Forelimb muscle (tissue), 1 donor: ENCODE results near the gene RERE. TPM values are rescaled to one million over a fixed set of nuclear protein-coding genes. Genes with fewer than 3 reads are reported as not detected.

Source experiments
- DNase-seq: peaks from one replicate; pipeline ENCODE4 v3.0.0-alpha.2; 2013; ENCODE audit warnings: low read depth
- polyA plus RNA-seq: library from polyadenylated mRNA; unstranded; fragments of 120-200 nt; gene quantifications from one replicate; pipeline ENCODE4 v1.2.1, GENCODE V29; 2013; ENCODE audit not compliant: insufficient read length

The RERE gene
- polyA plus RNA-seq, 1 donor: 72.2 TPM

DNA sequence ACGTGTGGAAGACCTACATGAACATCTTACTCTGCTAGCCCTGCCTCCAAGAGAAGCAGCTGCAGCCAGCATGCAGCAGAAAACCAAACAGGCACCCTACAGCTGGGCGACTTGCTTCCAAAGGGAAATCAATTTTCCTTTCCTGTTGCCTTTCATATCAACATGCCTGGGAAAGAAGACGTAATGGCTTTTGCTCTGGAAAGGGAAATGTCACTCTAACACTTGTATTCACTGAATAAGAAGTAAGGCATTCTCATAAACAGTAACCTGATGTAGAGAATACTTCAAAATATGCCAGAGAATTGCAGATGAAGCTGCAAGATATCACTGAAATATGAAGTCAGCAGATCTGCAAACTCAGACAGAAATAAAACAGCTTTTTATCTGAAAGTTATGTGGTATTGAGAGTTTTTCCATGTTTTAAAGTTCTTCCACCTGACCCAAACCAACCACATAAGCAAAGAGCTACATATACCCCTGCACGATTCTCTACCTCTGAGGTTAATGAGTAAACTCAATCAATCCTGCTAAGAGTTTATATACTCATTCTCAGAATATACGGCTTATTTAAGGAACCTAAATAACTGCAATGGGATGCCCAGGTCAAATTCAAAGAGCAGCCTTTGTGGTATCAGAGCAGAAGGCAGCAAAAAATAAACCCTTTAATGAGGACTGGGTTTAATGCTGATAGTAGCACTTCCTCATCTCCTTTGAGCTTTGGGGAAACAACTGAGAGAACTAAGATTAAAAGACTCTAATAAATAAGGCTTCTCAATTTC lies 150.9 kb downstream of the RERE start:
- DNase-seq: no peak

DNA sequence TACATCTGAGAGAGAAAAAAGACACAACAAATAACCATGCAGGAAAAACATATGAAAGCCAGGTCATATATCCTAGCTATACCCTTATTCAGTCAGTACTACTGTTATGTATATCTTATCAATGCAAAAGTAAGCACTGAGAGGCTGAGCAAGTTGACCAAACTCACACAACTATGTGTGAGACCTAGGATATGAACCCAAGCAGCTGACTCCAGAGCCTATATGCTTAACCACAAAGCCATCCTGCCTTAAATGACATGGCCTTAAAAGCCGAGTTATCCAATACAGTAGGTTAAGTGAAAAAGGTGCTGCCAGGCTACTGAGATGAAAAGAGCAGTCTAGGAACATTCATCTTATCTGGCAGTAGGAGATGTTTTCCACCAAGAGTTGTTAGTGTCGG lies 151.6 kb downstream of the RERE start:
- no peak for DNase-seq

DNA sequence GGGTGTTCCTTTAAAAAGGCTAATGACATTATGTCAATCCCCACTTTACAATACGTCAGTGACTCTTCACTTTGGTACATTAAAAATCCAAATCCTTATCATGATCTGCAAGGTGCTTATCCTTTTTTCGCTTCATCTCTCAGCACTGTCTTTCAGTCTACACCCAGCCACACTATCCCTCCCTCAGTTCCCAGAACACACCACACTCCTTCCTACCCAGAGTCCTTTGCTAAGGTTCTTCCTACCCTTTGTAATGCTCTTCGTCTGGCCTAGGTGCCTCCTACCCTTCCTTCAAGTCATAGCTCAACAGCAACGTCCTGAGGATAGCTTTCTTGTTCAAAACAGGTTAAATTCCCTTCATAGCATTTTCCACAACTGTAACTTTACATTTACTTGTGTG lies 152.6 kb downstream of the RERE start:
- DNase-seq: no peak

DNA sequence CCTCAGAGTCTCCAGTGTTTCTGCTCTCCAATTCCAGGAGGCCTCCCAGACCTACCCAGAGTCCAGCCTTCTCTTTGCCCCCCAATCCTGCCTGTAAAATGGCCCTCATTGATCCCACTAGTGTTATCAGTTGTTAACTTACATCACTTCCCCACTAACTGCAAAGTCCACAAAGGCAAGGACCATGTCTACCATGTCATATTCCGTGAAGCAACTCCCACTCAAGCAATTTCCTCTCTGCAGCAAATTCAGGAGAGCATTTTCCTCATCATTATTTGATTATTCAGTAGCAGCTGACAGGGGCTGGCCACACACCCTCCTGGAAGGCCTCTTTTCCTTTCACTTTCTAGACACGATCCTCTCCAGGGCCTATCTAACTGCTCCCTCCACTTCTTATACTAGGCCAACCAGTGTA lies 153.5 kb downstream of the RERE start:
- no peak for DNase-seq

DNA sequence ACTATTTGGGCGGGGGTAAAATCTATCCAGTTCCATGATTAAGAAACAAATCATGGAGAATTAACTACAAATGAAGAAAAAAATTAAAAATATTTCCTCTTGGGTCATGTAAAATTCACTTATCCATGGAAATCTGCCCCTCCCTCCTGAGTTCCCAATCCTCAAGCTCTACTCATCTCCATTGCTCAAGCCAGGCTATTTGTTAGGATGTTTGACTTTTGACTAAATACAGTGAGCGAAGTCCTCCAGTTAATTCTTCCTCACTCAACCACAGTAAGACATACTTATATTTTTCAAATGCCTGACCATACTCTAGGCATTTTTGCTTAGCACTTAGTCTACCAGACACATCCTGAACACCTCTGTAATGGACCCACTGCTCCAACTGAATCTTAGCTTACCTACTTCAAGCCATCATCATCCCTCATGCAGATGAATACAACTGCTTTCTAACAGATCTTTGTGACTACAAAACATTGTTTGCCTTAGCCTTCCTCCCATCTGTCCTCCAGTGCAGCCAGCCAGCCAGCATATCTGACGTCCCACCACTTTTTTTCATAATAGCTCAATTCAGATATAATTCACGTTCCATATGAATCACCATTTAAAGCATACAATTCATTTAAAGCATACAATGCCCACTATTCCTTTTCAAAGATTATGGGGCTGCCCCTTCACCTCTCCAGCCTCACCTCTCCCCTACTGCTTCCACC lies 154.2 kb downstream of the RERE start:
- DNase-seq: no peak

DNA sequence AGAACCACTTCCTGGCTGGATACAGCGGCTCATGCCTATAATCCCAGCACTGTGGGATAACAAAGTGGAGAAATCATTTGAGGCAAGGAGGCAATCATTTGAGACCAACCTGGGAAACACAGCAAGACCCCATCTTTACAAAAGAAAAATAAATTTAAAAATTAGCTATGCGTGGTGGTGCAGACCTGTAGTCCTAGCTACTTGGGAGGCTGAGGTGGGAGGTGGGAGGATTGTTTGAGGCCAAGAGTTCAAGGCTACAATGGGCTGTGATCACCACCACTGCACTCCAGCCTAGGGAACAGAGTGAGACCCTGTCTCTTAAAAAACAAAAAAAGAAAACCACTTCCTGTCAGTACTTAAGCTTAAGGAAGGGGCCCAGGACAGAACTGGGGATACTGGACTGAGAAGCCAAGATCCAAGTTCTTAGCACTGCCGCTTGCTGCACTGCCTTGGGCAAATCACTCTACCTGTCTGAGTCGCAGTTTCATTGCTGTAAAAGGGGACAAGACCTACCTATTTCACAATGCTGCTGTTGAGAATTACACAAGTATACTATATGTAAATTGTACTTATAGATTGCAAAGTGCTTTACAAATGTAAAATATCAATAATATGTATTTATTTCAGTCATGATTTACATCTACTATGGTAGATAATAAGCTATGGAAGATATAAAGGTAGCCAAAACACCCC lies 154.9 kb downstream of the RERE start:
- no peak for DNase-seq

DNA sequence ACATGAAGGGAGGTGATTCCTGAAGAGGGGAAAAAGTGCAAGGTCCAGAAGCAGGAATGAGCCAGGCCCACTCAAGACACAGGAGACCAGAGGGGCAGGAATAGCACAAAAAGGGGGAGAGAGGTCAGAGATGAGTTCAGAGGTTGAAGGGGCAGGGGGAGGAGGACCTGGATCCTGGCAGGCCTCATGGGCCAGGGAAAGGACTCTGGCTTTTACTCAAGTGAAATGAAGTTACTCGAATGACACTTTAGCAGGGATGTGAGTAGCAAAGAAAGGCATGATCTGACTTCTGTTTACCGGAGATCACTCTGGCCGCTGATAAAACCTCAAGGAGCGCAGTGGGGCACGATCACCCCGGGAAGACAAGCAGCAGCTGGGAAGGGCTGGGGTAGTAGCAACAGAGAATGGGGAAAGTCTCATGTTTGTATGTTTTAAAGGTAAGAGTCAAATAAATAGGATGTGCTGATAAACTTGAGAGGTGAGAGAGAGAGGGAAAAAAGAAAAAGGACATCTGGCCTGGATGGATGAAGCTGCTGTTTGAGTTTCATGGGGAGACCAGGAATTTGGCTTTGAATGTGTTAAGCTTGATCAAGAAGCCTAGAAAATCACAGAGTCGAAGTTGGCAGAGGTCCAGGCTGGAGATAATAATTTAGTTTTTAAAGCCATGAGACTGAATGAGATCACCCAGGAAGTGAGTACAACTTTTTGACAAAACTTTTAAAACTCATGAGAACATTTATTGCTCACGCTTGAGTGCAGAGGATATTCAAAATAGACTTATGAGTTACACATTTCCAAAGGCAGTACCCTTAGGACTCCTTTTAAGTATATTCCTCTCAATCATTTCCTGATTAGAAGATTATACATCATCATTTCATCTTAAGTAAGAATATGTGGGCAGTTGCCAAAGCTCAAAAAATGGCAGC lies 156.0 kb downstream of the RERE start:
- peak; percentile 49 for DNase-seq

DNA sequence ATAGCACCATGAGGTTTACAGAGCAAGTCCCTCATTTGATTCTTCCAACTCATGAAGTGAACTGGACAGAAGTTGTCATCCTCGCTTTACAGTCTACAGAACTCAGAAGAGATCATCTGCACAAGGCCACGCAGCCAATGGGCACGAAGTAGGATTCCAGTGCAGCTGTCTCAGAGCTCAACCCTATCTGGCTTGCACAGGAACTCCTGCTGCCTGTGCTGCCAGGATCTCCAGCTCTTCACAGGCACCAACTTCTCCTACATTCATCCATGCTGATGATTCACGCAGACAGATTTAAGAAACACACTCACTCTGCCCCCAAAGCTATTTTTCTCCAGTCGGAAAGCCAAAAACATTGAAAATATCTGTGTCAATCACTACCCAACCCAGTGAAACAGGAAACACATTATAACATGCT lies 157.0 kb downstream of the RERE start:
- no peak for DNase-seq

DNA sequence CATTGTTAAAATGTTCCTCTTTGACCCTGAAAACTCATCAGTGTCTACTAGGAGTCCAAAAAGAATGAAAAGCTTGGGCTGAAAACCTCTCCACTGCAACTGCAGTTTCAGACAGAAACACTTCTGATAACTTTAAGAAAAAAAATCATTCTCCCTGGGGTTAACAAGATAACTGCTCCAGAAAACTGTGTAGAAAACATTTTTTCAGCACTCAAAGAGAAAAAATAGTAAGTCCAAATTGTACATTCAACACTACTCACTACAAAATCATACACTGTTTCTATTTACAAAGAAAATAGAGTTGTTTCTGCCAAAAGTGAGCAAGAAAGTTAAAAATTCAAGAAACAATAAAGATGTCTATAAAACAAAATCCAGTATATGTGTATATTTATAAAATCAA lies 157.8 kb downstream of the RERE start:
- no peak for DNase-seq

DNA sequence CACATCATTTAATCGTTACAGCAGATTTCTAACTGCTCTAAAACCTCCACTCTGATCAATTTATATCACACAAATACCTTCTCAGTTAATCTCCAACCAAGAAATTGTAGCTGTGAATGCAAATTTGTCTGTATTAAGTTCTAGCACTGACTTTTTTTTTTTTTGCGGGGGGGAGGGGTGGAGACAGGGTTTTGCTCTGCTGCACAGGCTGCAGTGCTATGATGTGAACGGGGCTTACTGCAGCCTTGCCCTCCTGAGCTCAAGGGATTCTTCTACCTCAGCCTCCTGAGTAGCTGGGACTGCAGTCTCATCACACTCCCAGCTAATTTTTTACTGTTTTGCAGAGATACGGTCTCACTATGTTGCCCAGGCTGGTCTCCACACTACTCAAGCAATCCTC lies 163.6 kb downstream of the RERE start:
- DNase-seq: no peak

DNA sequence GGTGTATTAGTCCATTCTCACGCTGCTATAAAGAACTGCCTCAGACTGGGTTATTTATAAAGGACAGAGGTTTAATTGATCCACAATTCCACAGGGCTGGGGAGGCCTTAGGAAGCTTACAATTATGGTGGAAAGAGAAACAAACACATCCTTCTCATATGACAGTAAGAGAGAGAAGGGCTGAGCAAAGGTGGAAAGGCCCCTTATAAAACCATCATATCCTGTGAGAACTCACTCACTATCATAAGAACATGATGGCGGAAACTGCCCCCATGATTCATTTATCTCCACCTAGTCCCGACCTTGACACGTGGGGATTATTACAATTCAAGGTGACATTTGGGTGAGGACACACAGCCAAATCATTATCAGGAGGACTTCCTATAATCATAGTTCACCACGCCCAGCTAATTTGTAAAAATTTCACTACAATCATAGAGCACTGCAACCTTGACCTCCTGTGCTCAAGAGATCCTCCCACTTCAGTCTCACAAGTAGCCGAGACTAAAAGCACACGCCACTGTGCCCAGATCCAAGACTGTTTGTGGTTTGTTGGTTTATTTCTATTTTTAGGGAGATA lies 164.9 kb downstream of the RERE start:
- DNase-seq: no peak

DNA sequence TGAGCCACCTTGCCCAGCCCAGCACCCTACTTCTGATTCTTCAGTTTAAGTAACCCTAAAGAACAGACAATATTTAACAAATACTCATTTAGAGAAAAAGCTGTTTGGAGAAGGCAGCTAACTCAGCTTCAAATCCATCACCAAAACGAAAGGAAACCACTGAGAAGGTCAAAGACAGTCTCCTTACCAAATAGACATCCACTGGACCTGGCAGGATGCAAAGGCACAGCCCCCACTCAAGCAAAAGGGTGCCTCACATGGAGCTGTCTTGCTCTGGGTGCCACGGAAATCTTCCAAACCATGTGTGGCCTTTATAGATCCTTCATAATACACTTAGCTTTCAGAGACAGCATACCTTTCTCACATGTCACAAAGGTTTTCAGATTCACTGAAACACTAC lies 165.5 kb downstream of the RERE start:
- DNase-seq: no peak

DNA sequence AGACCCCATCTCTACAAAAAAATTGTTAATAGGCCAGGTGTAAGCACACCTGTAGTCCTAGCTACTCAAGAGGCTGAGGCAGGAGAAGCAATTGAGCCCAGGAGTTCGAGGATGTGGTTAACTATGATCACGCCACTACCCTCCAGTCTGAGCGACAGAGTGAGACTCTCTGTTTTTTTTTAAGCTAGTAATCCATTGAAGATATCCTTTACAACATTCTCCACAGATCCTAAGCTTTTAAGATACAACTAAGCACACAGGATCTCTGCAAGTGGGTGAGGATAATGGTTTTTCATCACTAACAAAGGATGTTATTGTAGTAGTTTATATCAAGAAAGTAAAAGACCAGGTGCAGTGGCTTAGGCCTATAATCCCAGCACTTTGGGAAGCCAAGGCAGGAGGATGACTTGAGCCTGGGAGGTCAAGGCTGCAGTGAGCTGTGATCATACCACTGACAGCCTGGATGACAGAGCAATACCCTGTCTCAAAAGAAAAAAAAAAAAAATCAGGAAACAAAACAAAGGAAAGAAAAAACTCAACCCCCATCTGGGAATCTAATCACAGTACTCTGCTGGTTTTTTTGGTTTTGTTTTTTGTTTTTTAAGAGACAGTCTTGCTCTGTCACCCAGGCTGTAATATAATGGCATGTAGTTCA lies 166.1 kb downstream of the RERE start:
- no peak for DNase-seq

DNA sequence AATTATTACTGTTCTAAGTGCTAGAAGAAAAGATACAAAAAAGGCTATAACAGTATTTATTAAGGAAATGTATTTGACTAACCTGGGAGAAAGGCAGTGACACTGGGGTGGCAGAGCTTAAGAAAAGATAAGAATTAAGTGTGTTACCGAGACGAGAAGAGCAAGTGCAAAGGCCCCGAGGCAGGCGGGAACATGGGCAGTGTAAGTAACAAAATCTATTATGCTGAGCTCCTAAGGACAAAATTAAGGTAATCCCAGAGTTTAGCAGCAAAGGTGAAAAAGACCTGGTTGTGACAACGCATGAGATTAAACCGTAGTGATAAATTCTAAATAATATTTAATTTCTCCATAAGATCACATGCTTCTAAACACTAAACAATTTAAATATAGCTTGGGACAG lies 167.6 kb downstream of the RERE start:
- no peak for DNase-seq

DNA sequence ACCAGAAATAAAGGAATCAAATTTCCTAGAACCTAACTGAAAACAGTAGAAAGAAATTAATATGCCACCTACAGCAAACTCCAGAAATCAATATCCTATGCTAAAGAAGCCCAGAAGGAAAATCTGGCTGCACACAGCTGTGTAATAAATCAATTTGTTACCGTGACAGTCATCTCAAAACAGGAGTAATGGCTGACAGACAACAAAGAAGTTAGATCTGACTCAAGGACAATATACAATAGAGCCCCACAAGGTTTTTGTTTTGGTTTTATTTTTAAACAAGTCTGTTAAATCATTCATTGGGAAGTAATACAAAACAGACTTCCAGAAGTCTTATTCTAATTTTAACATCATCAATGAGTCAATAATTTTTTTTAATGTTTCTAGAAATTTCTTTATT lies 168.4 kb downstream of the RERE start:
- no peak for DNase-seq

DNA sequence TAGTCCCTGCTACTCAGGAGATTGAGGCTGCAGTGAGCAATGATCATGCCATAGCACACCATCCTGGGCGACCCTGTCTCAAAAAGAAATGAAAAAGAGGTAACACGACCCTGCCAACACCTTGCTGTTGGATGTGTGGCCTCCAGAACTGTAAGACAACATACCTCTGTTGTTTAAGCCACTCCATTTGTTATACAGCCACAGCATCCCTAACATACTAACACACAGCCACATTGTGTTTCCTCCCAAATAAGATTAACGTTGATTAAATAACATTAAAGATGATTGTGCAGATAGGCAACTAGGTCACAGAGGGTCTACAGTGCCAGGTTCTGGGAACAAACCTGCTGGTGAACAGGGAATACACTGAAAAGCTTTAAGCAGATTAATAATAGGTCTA lies 170.4 kb downstream of the RERE start:
- DNase-seq: no peak

DNA sequence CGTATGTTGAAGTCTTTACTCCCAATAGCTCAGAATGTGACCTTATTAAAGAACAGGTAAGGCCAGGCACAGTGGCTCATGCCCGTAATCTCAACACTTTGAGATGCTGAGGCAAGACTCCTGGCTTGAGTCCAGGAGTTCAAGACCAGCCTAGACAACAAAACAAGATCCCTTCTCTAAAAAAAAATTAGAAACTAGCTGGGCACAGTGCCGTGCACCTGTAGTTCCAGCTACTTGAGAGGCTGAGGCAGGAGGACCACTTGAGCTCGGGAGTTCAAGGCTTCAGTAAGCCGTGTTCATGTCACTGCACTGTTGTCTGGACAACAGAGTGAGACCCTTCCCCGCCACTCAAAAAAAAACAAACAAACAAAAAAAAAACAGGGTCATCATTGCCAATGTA lies 171.3 kb downstream of the RERE start:
- no peak for DNase-seq

DNA sequence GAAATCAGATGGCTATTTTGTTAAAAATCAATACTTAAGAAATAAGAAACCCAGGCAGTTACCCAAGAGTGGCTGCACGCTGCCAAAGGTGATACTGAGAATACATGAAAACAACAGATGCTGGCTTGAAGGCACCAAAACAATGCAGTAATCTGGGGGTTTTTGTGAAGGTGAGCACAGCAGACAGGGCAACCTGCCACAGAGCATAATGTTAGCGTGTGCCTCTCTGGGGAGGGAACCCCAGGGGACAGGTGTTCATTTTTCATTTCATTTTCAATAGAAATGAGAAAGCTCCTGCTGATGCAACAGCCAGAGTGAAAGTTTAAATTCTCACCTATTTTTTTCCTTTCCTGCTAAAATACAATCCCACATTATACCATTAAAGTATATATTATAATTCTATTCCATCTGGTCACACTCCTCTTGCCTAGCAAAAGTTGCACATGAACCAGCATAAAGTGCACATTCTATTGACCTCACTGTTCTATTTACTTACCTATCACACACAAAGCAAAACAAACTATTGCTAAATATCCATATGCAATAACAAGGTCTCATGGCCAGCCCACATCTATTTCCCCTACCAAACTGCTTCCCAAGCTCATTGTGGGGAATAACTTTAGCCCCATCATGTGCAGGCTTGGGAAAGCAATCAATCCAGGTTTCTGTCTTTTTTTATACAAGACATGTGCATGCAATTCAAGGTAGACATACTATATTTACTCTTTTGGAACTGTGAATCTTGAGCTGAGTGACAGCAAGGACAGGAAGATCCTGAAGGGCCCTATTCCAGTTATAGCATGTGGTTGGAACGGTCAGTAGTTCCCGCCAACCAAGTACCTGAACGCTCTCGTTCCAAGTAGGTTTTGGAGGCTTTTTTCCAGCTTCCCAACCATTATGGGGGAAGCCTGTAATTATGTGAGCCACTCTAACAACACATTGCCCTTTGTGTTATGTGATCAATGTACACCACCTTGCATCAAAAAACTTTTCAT lies 173.6 kb downstream of the RERE start:
- no peak for DNase-seq

DNA sequence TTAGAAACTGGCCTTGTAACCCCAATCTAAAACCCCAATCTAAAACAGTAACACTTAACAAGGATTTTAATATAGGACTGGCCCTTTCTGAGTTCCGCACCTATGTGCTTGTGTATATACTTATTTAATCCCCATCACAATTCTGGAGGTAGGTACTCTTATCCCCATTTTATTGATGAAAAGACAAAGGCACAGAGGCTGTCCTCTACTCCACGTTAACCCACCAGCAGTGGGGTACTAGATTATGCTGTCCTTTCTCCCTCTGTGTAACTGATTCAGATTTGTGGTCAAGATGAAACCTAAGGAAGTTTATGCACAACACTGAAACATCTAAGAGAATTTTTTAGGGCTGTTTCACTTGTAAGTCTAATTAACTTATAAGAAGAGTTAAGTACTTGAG lies 175.3 kb downstream of the RERE start:
- no peak for DNase-seq
